OCI-LY7 (cell line): ENCODE data around the gene AGXT2. TPM values are rescaled to one million over a fixed set of nuclear protein-coding genes. Genes with fewer than 3 reads are reported as not detected.

Experiments
- BruUV-seq: library from RNA; stranded (reverse); fragments of 400-500 nt; replicated peaks from 2 replicates; lab custom pipeline; 2021; lab: Mats Ljungman, UMichigan
- CTCF ChIA-PET: fragments of 300-600 bp; sonication (Branson Sonifier 250); formaldehyde crosslinking; loops from one replicate; lab custom pipeline; 2022; ENCODE audit warnings: antibody characterized with exemption; ENCODE audit not compliant: unreplicated experiment; lab: Charles Lee
- POLR2A ChIA-PET: fragments of 300-600 bp; sonication (Branson Sonifier 250); formaldehyde crosslinking; loops from one replicate; lab custom pipeline; 2022; ENCODE audit warnings: antibody characterized with exemption; lab: Charles Lee
- DNase-seq: peaks from one replicate; pipeline ENCODE4 v3.0.0-alpha.2; 2015; ENCODE audit warnings: low spot score
- H2AFZ ChIP-seq: fragments of 200-600 bp; sonication (generic), shearing (Covaris generic); 2 replicates; pipeline ENCODE4 v1.6.1; 2014; ENCODE audit warnings: mild to moderate bottlenecking, antibody characterized with exemption, low read length, moderate library complexity
- H3K27ac ChIP-seq: fragments of 200-600 bp; sonication (generic); 2 replicates; pipeline ENCODE4 v1.5.1; 2014; ENCODE audit warnings: mixed run types, low read depth, mild to moderate bottlenecking, moderate library complexity, low read length, inconsistent platforms; ENCODE audit not compliant: poor library complexity, severe bottlenecking
- H3K36me3 ChIP-seq: fragments of 200-600 bp; sonication (generic); 2 replicates; pipeline ENCODE4 v1.6.1; 2014; ENCODE audit warnings: mild to moderate bottlenecking, antibody characterized with exemption, low read length, moderate library complexity, mixed read lengths; ENCODE audit not compliant: insufficient read depth
- H3K4me1 ChIP-seq: fragments of 200-600 bp; sonication (generic); 2 replicates; pipeline ENCODE4 v1.5.1; 2014; ENCODE audit warnings: mild to moderate bottlenecking, low read length; ENCODE audit not compliant: insufficient read depth, poor library complexity, severe bottlenecking
- H3K4me2 ChIP-seq: fragments of 200-600 bp; sonication (generic); 2 replicates; pipeline ENCODE4 v1.6.1; 2014; ENCODE audit warnings: mild to moderate bottlenecking, low read length
- H3K4me3 ChIP-seq: fragments of 200-600 bp; sonication (generic); 2 replicates; pipeline ENCODE4 v1.5.1; 2014; ENCODE audit warnings: mild to moderate bottlenecking, low read depth, low read length; ENCODE audit not compliant: poor library complexity, severe bottlenecking
- H3K79me2 ChIP-seq: fragments of 200-600 bp; sonication (generic); 2 replicates; pipeline ENCODE4 v1.6.1; 2016; ENCODE audit warnings: low read depth, mild to moderate bottlenecking, low read length, moderate library complexity, mixed read lengths; ENCODE audit not compliant: insufficient read depth
- H3K9me2 ChIP-seq: fragments of 200-600 bp; sonication (generic); 2 replicates; pipeline ENCODE4 v1.6.1; 2016; ENCODE audit warnings: mild to moderate bottlenecking, low read length, mixed read lengths; ENCODE audit not compliant: insufficient read depth
- H3K9me3 ChIP-seq: fragments of 200-600 bp; sonication (generic); 2 replicates; pipeline ENCODE4 v1.6.1; 2014; ENCODE audit warnings: mild to moderate bottlenecking, mixed run types, low read length, mixed read lengths
- H4K20me1 ChIP-seq: fragments of 200-600 bp; sonication (generic); 2 replicates; pipeline ENCODE4 v1.6.1; 2014; ENCODE audit warnings: mild to moderate bottlenecking, antibody characterized with exemption, low read length, moderate library complexity, mixed read lengths; ENCODE audit not compliant: insufficient read depth
- CTCF ChIP-seq: fragments of 200-600 bp; sonication (generic); conservative IDR thresholded peaks from 2 replicates; pipeline ENCODE4 v1.5.1; 2014; ENCODE audit warnings: mild to moderate bottlenecking, antibody characterized with exemption, low read length, moderate library complexity, mixed read lengths
- EZH2phosphoT487 ChIP-seq: fragments of 200-600 bp; sonication (generic); IDR thresholded peaks from 2 replicates; pipeline ENCODE4 v1.6.1; 2018; ENCODE audit warnings: low read depth, borderline replicate concordance, mild to moderate bottlenecking, mixed run types, antibody characterized with exemption, low read length, moderate library complexity, mixed read lengths
- intact Hi-C: fragments of 100-400 bp; cut with micrococcal nuclease; formaldehyde crosslinking; loops from one replicate; pipeline ENCODE4 v1.10.0; 2022; ENCODE audit not compliant: unreplicated experiment
- total RNA-seq, 2 experiments: library from RNA; depleted of rRNA in 1 of 2; stranded (reverse); fragments of >200 nt in 1 of 2; shearing (Covaris generic) in 1 of 2; gene quantifications; 2 replicates each; pipeline ENCODE4 v1.2.3, GENCODE V29; 2014 to 2022

Gene AGXT2
- total RNA-seq, 2 experiments from 2014 or later = not detected

- CTCF ChIA-PET = no interaction called here
- H3K9me3 ChIP-seq = no peaks in the 10 kb centered on the region
- POLR2A ChIA-PET = no interaction called here
- H4K20me1 ChIP-seq = no peaks in the 10 kb centered on the region
- H3K9me2 ChIP-seq = no peaks in the 10 kb centered on the region
- no peak overlapping the region for H3K4me2 ChIP-seq
- TF ChIP-seq EZH2phosphoT487 (no peak), CTCF (no peak)
- DNase-seq = no peak
- H3K27ac ChIP-seq = no peak overlapping the region
- H2AFZ ChIP-seq = no peak overlapping the region
- no peaks in the 10 kb centered on the region for H3K36me3 ChIP-seq
- no TSS peak for BruUV-seq
- no peaks in the 10 kb centered on the region for H3K79me2 ChIP-seq
- H3K4me1 ChIP-seq = no peaks in the 10 kb centered on the region
- no peak overlapping the region for H3K4me3 ChIP-seq
- intact Hi-C loops = loop anchor here (5.0 kb wide), 1 partner anchor 532 kb away; no protein-coding TSS in a partner anchor
These were observed 43.0 kb downstream of the AGXT2 start for GRCh38 chr5:35004771-35005170.

GRCh38 chr5:35004200-35004599 lies 43.5 kb downstream of the AGXT2 start:
- no peak for TF ChIP-seq EZH2phosphoT487
- TF ChIP-seq CTCF = no peak
- POLR2A ChIA-PET = interaction anchor here (0.6 to 0.7 kb wide), 2 partner anchors 473 to 1496 kb away, joined by 3 read pairs; no protein-coding TSS in a partner anchor
- no peak for DNase-seq
- no TSS peak for BruUV-seq
- no peak overlapping the region for H2AFZ ChIP-seq
- no peaks in the 10 kb centered on the region for H4K20me1 ChIP-seq
- CTCF ChIA-PET = no interaction called here
- H3K4me3 ChIP-seq = no peak overlapping the region
- H3K9me3 ChIP-seq = no peaks in the 10 kb centered on the region
- H3K9me2 ChIP-seq = no peaks in the 10 kb centered on the region
- no peak overlapping the region for H3K27ac ChIP-seq
- H3K36me3 ChIP-seq = no peaks in the 10 kb centered on the region
- H3K79me2 ChIP-seq = no peaks in the 10 kb centered on the region
- no peaks in the 10 kb centered on the region for H3K4me1 ChIP-seq
- intact Hi-C loops = loop anchor here (5.0 kb wide), 1 partner anchor 532 kb away; no protein-coding TSS in a partner anchor
- no peak overlapping the region for H3K4me2 ChIP-seq
